SK-N-MC (cell line): ENCODE data around the gene ARVCF.

Experiments used
- EZH2 ChIP-seq: fragments of 200-600 bp; sonication (generic); IDR thresholded peaks from one replicate; pipeline ENCODE4 v1.6.1; 2017; ENCODE audit warnings: antibody characterized with exemption
- POLR2AphosphoS5 ChIP-seq: IDR thresholded peaks from 2 replicates; pipeline ENCODE4 v1.6.1; 2012; ENCODE audit warnings: mild to moderate bottlenecking, low read depth, low read length, borderline replicate concordance

DNA sequence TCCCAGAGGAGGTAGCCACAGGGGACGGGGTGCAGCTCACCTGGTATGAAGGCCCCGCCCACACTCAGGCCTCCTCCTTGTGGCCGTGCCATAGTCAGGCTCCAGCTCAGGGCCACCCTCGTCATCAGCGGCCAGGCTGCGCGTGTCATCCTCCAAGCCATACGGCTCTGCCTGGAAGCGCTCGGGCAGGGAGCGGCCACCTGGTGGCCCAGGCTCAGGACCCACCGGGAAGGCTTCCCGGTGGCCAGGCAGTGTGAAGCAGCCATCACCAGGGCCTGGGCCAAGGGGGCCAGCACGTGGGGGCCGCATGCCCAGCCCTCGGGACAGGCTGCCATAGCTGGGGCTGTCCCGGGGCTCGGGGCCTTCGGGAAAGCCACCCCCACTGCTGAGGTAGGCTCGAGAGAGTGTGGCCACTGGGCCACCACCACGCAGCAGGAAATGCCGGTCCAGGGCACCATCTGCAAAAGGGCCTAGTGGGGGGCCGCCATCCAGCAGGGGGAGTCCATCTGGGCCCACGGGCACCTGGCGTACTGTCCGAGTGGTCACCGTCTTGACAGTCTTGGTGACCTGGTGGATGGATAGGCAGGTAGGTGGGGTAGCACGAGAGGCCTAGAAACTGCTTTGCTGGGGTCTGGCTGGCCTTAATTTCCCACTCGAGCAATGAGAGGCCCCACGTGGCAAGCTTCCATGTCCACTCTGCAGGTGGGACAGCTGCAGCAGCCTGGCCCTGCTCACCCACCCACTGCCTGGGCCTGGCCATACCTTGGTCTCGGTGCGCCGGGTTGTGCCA, 35.3 kb downstream of the ARVCF start:
- no peak for TF ChIP-seq POLR2AphosphoS5
- TF ChIP-seq EZH2: no peak
